ENCODE results near the gene EYS.

- TF ChIP-seq CTCF (IDR thresholded peaks at IDR 0.05) (no peak), POLR2A (IDR thresholded peaks at IDR 0.05) (no peak), POLR2AphosphoS5 (IDR thresholded peaks at IDR 0.05) (no peak)
Measured at GRCh38 chr6:65075705-65076230, 631.3 kb downstream of the EYS start.
